NCI-H1092 treated with DMSO at 0.1 percent for 48 hours (cell line): ENCODE results near the gene PRIMPOL.
"Not testable (repeated sequence)": the region's sequence is repeated elsewhere in the genome, so short reads cannot be mapped to it uniquely, and the experiment has no call there.

Experiments
- DNase-seq: peaks from one replicate; lab custom pipeline; 2025; lab: John Stamatoyannopoulos, UW

The PRIMPOL gene

GRCh38 chr4:184649026-184649970 lies at the start of gene PRIMPOL, which contains the start of gene CASP3:
PRIMPOL (plus strand) TSS chr4:184649738; CDS start chr4:184657141, 7,403 bp downstream.
CASP3 (minus strand) TSS chr4:184649447; CDS start chr4:184638453, 10,994 bp downstream.
- DNase-seq, result peak; percentile 99

DNA sequence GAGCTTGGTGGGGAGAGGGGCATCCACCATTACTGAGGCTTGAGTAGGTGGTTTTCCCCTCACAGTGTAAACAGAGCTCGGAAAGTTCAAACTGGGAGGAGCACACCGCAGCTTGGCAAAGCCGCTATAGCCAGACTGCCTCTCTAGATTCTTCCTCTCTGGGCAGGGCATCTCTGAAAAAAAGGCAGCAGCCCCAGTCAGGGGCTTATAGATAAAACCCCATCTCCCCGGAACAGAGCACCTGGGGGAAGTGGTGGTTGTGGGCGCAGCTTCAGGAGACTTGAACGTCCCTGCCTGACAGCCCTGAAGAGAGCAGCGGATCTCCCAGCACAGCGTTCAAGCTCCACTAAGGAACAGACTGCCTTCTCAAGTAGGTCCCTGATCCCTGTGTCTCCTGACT lies 48.6 kb upstream of the PRIMPOL start:
- not testable (repeated sequence) for DNase-seq

- not testable (repeated sequence) for DNase-seq
Measured at GRCh38 chr4:184602857-184603256, 46.7 kb upstream of the PRIMPOL start.

DNA sequence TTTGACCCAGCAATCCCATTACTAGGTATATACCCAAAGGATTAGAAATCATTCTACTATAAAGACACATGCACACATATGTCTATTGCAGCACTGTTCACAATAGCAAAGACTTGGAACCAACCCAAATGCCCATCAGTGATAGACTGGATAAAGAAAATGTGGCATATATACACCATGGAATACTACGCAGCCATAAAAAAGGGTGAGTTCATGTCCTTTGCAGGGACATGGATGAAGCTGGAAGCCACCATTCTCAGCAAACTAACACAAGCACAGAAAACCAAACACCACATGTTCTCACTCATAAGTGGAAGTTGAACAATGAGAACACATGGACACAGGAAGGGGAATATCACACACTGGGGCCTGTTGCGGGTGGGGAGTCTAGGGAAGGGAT lies 42.1 kb upstream of the PRIMPOL start:
- not testable (repeated sequence) for DNase-seq

- DNase-seq, result no peak
Measured at GRCh38 chr4:184612074-184612473, 37.5 kb upstream of the PRIMPOL start.

DNA sequence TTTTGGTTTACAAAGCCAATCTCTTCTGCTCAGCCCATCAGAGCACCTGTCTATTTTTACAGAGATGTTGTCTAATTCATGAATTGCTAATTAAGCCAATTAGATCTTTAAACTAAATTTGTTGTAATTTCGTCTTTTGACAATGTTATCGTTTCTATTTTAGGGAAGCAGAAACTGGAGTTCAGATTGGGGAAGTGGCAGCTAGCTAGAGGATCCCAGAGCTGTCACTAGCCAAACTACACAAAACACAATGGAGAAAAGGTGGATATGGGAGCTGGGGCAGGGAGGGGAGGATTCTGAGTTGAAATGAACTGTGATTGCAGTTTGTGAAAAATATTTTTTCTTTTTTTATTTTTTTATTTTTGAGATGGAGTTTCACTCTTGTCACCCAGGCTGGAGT lies 36.1 kb upstream of the PRIMPOL start:
- DNase-seq, result no peak

GRCh38 chr4:184614509-184614908 lies 35.0 kb upstream of the PRIMPOL start:
- no peak for DNase-seq

GRCh38 chr4:184616168-184616567 lies 33.4 kb upstream of the PRIMPOL start:
- DNase-seq, result not testable (repeated sequence)

DNA sequence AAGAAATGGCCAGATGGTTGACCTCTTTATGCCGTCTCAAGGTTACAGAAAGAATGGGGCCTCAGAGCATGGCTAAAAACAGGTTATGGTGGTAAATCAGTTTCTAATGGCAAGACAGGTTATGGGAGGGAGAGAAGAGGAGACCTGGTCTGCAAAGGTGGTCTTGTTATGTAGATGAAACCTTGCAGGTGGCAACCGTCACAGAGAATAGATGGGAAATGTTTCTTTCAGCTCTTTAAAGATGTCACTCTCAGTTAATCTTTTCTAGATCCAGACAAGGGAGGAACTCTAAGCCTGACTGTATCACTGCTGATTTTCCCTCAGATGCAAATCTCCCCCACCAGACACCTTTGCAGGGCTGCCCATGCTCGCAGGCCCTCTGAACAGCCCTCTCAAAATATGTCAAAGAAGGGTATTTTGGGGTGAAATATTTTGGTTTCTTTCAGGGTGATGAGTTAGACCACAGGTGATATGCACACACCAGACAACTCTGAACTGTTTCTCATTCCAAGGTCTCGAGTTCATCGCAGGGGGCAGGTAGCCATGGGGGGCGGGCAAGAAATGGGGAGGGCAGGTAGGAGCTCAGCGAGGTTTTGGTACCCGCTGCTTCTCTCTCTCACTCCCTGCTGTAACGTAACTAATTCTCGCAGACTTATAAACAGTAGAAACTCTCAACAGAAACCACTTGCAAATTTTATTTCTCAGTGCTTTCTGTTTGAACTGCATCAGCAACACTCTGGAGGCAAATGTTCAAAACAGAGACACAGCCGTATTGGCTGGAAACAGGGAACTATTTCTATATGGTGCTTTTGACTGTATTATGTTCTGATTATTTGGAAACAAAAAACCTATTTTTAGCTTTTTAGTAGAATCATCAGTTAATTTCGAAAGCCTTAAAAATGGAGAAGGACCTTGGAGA lies 32.6 kb upstream of the PRIMPOL start:
- DNase-seq, result no peak

- DNase-seq, result no peak
Measured at GRCh38 chr4:184617600-184618196, 31.8 kb upstream of the PRIMPOL start.

GRCh38 chr4:184620212-184620867 lies 29.2 kb upstream of the PRIMPOL start:
- no peak for DNase-seq

DNA sequence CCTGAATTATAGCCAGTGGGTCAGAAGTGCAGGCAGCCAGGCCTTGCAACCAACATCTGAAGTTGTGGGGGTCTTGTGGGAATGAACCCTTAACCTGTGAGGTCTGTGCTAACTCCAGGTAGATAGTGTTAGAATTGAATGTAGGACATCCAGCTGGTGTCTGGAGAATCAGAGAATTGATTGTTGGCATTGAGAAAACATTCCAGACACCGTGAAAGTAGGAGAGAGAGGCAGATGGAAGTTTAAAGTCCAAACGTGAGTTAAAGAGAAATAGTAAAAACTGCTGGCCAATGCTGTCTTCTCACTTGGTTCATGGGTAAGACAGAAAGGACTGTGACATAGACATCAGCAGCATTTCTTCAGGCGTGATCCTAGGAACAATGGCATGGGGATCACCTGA lies 28.0 kb upstream of the PRIMPOL start:
- DNase-seq, result no peak

- not testable (repeated sequence) for DNase-seq
Measured at GRCh38 chr4:184624504-184624903, 25.0 kb upstream of the PRIMPOL start.

GRCh38 chr4:184624972-184625554 lies 24.5 kb upstream of the PRIMPOL start:
- no peak for DNase-seq

- not testable (repeated sequence) for DNase-seq
Measured at GRCh38 chr4:184625783-184626596, 23.5 kb upstream of the PRIMPOL start.

GRCh38 chr4:184628103-184628502 lies 21.4 kb upstream of the PRIMPOL start:
- no peak for DNase-seq

DNA sequence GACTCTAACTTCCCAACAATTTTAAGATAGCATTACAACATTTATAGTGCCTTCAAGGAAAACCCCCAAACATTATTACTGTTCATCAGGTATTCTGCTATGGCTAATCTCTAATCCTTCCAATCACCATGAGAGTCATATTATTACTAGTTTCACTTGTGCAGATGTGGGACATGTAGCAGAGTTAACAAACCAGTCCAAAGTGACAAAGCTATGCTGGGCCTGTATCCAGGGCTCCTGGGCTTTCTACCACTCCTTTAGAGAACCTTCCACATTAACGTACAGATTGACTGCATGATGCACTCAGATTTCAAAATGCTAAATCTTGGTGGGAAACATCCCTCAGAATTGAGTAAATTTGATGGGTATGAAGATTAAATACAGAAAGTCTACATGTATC lies 16.7 kb upstream of the PRIMPOL start:
- no peak for DNase-seq

DNA sequence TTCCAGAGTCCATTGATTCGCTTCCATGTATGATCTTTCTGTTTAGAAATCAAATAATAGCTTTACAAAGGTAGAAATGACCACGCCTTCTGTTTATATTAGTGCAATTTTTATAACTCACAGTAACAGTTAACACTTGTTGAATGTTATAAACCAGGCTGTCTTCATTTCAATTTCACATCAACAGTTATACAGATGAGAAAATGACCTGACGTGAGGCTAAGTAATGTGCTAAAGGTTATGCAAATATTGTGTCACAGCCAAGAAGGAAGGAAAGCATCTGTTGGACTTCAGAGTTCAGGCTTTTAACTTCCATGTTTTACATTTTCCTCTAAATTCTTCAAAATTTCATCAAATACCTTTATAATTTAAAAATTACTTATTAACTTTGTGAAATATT lies 14.2 kb upstream of the PRIMPOL start:
- no peak for DNase-seq

GRCh38 chr4:184636144-184636543 lies 13.4 kb upstream of the PRIMPOL start:
- no peak for DNase-seq

GRCh38 chr4:184636897-184637296 lies 12.6 kb upstream of the PRIMPOL start:
- DNase-seq, result no peak
